HCT116 (cell line): ENCODE data around the gene ERBB2. TPM values are rescaled to one million over a fixed set of nuclear protein-coding genes. Genes with fewer than 3 reads are reported as not detected.

ENCODE experiments used
- ATAC-seq: fragments of 200-7000 bp; cut with Tn5 transposase; 2 replicates; pipeline ENCODE4 v1.9.1; 2020; ENCODE audit warnings: mild to moderate bottlenecking, moderate library complexity
- BruUV-seq: library from RNA; stranded (reverse); fragments of 400-500 nt; replicated peaks from 2 replicates; lab custom pipeline; 2021; lab: Mats Ljungman, UMichigan
- CTCF ChIA-PET: fragments of 300-600 bp; sonication (Branson Sonifier 250); formaldehyde crosslinking; loops from one replicate; lab custom pipeline; 2021; ENCODE audit warnings: antibody characterized with exemption; lab: Charles Lee
- POLR2A ChIA-PET: fragments of 300-600, 350-600 bp; sonication (Branson Sonifier 250); formaldehyde crosslinking; loops from one replicate; lab custom pipeline; 2021; ENCODE audit warnings: antibody characterized with exemption; lab: Charles Lee
- RAD21 ChIA-PET, 2 experiments: fragments of 300-600 bp; sonication (Branson Sonifier 250); formaldehyde crosslinking; loops; one replicate each; lab custom pipeline; 2023; ENCODE audit warnings: low total read pairs in 2 of 2; ENCODE audit not compliant: uncharacterized antibody in 2 of 2, unreplicated experiment in 2 of 2, low non-redundant PET in 1 of 2; lab: Charles Lee
- DNase-seq: peaks from one replicate; pipeline ENCODE4 v3.0.0-alpha.2; 2010; ENCODE audit warnings: low read depth, low spot score
- H2AFZ ChIP-seq: fragments of 200-600 bp; shearing (Covaris generic), sonication (generic); 2 replicates; pipeline ENCODE4 v1.6.1; 2017; ENCODE audit warnings: low read depth, mixed run types, mixed read lengths, antibody characterized with exemption, low read length; ENCODE audit not compliant: poor library complexity, severe bottlenecking
- H3K27ac ChIP-seq: 2 replicates; pipeline ENCODE4 v1.5.1; 2012; ENCODE audit warnings: low read depth, low read length
- H3K27me3 ChIP-seq: fragments of 200-600 bp; sonication (generic); 2 replicates; pipeline ENCODE4 v1.6.1; 2016; ENCODE audit warnings: mixed run types, low read length, mixed read lengths; ENCODE audit not compliant: insufficient read depth
- H3K36me3 ChIP-seq, 2 experiments: fragments of 200-500 bp in 1 of 2; fragments of 200-600 bp in 1 of 2; sonication (Bioruptor generic) in 1 of 2; sonication (generic) in 1 of 2; 2 replicates each; pipeline versions ENCODE4 v1.5.1 to v1.6.1; 2014 to 2016; ENCODE audit warnings: low read length in 2 of 2, inconsistent platforms in 1 of 2, mixed read lengths in 1 of 2, mixed run types in 1 of 2; ENCODE audit not compliant: insufficient read depth in 2 of 2, control insufficient read depth in 1 of 2
- H3K4me1 ChIP-seq, 2 experiments: fragments of 200-600 bp in 1 of 2; sonication (generic) in 1 of 2; 2 replicates each; pipeline versions ENCODE4 v1.5.1 to v1.6.1; 2012 to 2017; ENCODE audit warnings: low read length in 2 of 2, inconsistent platforms in 1 of 2, mild to moderate bottlenecking in 1 of 2, mixed read lengths in 1 of 2, mixed run types in 1 of 2, moderate library complexity in 1 of 2; ENCODE audit not compliant: insufficient read depth in 2 of 2, control insufficient read depth in 1 of 2
- H3K4me2 ChIP-seq: fragments of 200-600 bp; sonication (generic); 2 replicates; pipeline ENCODE4 v1.6.1; 2017; ENCODE audit warnings: mixed run types, low read length, mixed read lengths
- H3K4me3 ChIP-seq, 2 experiments: fragments of 200-600 bp in 1 of 2; sonication (generic) in 1 of 2; replicated peaks in 1 of 2; 2 replicates each; pipeline ENCODE4 v1.5.1; 2011 to 2016; ENCODE audit warnings: low read length in 2 of 2, control low read depth in 1 of 2, low read depth in 1 of 2, mild to moderate bottlenecking in 1 of 2, mixed read lengths in 1 of 2, mixed run types in 1 of 2
- H3K79me2 ChIP-seq: fragments of 200-600 bp; sonication (generic); 2 replicates; pipeline ENCODE4 v1.6.1; 2017; ENCODE audit warnings: mild to moderate bottlenecking, mixed run types, low read length, moderate library complexity, mixed read lengths; ENCODE audit not compliant: insufficient read depth
- H3K9ac ChIP-seq: fragments of 200-600 bp; sonication (generic); 2 replicates; pipeline ENCODE4 v1.6.1; 2016; ENCODE audit warnings: low read length, mixed read lengths
- H3K9me2 ChIP-seq: fragments of 200-600 bp; sonication (generic), shearing (Covaris generic); 2 replicates; pipeline ENCODE4 v1.6.1; 2017; ENCODE audit warnings: mixed run types, mild to moderate bottlenecking, moderate library complexity; ENCODE audit not compliant: insufficient read depth
- H3K9me3 ChIP-seq, 2 experiments: fragments of 200-500 bp in 1 of 2; fragments of 200-600 bp in 1 of 2; sonication (Bioruptor generic) in 1 of 2; sonication (generic) in 1 of 2; 2 replicates each; pipeline ENCODE4 v1.6.1; 2014 to 2017; ENCODE audit warnings: low read length in 2 of 2, mixed read lengths in 2 of 2, inconsistent platforms in 1 of 2, low read depth in 1 of 2, mild to moderate bottlenecking in 1 of 2, mixed run types in 1 of 2, moderate library complexity in 1 of 2; ENCODE audit not compliant: control insufficient read depth in 1 of 2, insufficient read depth in 1 of 2
- H4K20me1 ChIP-seq: fragments of 200-600 bp; sonication (generic), shearing (Covaris generic); 2 replicates; pipeline ENCODE4 v1.6.1; 2017; ENCODE audit warnings: mixed run types, mild to moderate bottlenecking, moderate library complexity; ENCODE audit not compliant: insufficient read depth
- ELF1 ChIP-seq: IDR thresholded peaks from 2 replicates; pipeline ENCODE4 v1.6.1; 2012; ENCODE audit warnings: low read depth, borderline replicate concordance
- FOSL1 ChIP-seq: IDR thresholded peaks from 2 replicates; pipeline ENCODE4 v1.6.1; 2012; ENCODE audit warnings: low read depth
- POLR2A ChIP-seq: IDR thresholded peaks from 2 replicates; pipeline ENCODE4 v1.7.0; 2011; ENCODE audit warnings: borderline replicate concordance; ENCODE audit not compliant: insufficient read depth, insufficient read length; ENCODE audit errors: extremely low read depth
- POLR2AphosphoS5 ChIP-seq: IDR thresholded peaks from 2 replicates; pipeline ENCODE4 v1.6.1; 2011; ENCODE audit warnings: mild to moderate bottlenecking, low read depth, low read length, moderate library complexity
- TCF7L2 ChIP-seq: IDR thresholded peaks from 2 replicates; pipeline ENCODE4 v1.7.0; 2011; ENCODE audit warnings: borderline replicate concordance, inconsistent platforms; ENCODE audit not compliant: insufficient read depth, insufficient read length; ENCODE audit errors: extremely low read depth
- ZFX ChIP-seq: fragments of 450-650 bp; IDR thresholded peaks from 2 replicates; pipeline ENCODE4 v1.6.1; 2017
- intact Hi-C: fragments of 100-400 bp; cut with micrococcal nuclease; formaldehyde crosslinking; loops from 2 replicates; pipeline ENCODE4 v1.10.0; 2022
- total RNA-seq: library from RNA; stranded (reverse); gene quantifications from one replicate; pipeline ENCODE4 v1.2.1, GENCODE V29; 2021; ENCODE audit not compliant: unreplicated experiment
- TF ChIP-seq, protein P1 (sequence below): IDR thresholded peaks from 2 replicates; pipeline ENCODE4 v1.6.1; 2012
- TF ChIP-seq, protein P2 (sequence below), 3 experiments: fragments of 200-600 bp in 1 of 3; sonication (generic) in 1 of 3; IDR thresholded peaks in 2 of 3; conservative IDR thresholded peaks in 1 of 3; 2 replicates each; pipeline ENCODE4 v1.5.1; 2012 to 2017; ENCODE audit warnings: low read depth in 2 of 3, low read length in 2 of 3, antibody characterized with exemption in 1 of 3, borderline replicate concordance in 1 of 3, control low read depth in 1 of 3, mild to moderate bottlenecking in 1 of 3, mixed read lengths in 1 of 3, mixed run types in 1 of 3, moderate library complexity in 1 of 3; ENCODE audit not compliant: insufficient read depth in 1 of 3

The ERBB2 gene
- total RNA-seq, 1 experiment from 2014 or later = 75.8 TPM

DNA sequence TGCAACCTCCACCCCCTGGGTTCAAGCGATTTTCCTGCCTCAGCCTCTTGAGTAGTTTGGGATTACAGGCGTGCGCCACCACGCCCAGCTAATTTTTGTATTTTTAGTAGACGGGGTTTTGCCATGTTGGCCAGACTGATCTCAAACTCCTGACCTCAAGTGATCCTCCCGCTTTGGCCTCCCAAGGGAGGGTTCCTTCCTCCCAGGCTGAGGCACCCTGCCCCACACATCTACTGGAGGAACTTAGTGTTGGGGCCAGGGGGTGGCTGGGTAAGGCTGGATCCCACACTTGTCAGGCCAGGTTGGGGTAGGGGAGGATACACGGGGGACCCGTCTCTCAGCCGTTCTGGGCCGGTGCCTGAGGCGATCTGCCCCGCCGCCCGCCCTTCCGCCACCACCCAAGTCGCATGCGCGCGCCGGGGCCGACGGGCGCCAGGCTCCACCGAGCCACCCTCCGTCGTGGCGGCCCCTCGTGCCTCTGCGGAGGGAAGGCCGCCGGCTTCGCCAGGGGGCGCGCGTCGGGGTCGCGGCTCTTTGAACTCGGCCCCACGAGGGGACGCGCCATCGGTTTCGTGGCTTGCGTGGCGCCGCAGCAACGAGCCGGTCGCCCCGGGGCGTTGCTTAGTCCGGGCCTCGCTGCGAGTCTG is 53.8 kb downstream of the ERBB2 start:
- Histone ChIP-seq H3K27me3 (no peaks in the 10 kb centered on the region), H3K9ac (peak overlapping the region; percentile 85), H2AFZ (peak overlapping the region; percentile 65), H3K4me3 (peak overlapping the region; percentile 54 to 65), H3K9me3 (no peaks in the 10 kb centered on the region), H4K20me1 (no peaks in the 10 kb centered on the region), H3K4me1 (peaks cover 33 to 55% of the 10 kb centered on the region in 2 experiments), H3K4me2 (peak overlapping the region; percentile 94), H3K27ac (peak overlapping the region; percentile 91), H3K36me3 (no peaks in the 10 kb centered on the region), H3K79me2 (no peaks in the 10 kb centered on the region), H3K9me2 (no peaks in the 10 kb centered on the region)
- ATAC-seq (peak; percentile 64), DNase-seq (no peak)
- peak; percentile 98 for TF ChIP-seq TCF7L2
- TF ChIP-seq ELF1 = no peak
- TF ChIP-seq POLR2AphosphoS5 = peak; percentile 57
- TF ChIP-seq, protein P1, sequence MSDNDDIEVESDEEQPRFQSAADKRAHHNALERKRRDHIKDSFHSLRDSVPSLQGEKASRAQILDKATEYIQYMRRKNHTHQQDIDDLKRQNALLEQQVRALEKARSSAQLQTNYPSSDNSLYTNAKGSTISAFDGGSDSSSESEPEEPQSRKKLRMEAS = peak; percentile 82; the same call in 1 of the 2 replicates
- TF ChIP-seq, protein P2, sequence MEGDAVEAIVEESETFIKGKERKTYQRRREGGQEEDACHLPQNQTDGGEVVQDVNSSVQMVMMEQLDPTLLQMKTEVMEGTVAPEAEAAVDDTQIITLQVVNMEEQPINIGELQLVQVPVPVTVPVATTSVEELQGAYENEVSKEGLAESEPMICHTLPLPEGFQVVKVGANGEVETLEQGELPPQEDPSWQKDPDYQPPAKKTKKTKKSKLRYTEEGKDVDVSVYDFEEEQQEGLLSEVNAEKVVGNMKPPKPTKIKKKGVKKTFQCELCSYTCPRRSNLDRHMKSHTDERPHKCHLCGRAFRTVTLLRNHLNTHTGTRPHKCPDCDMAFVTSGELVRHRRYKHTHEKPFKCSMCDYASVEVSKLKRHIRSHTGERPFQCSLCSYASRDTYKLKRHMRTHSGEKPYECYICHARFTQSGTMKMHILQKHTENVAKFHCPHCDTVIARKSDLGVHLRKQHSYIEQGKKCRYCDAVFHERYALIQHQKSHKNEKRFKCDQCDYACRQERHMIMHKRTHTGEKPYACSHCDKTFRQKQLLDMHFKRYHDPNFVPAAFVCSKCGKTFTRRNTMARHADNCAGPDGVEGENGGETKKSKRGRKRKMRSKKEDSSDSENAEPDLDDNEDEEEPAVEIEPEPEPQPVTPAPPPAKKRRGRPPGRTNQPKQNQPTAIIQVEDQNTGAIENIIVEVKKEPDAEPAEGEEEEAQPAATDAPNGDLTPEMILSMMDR (IDR thresholded peaks at IDR 0.05 in 2 of 3, conservative IDR thresholded peaks at IDR 0.05 in 1 of 3; ENCODE audit: borderline replicate concordance in 1 of 3, insufficient read depth in 1 of 3, low read depth in 2 of 3, low read length in 2 of 3) = no peak
- TF ChIP-seq POLR2A = no peak
- peak; percentile 90; the same call in 1 of the 2 replicates for TF ChIP-seq ZFX
- no peak for TF ChIP-seq FOSL1
- RAD21 ChIA-PET = interaction anchor here in 1 of 2 experiments (1.1 kb wide), 1 partner anchor 130 kb away, joined by 3 read pairs; no protein-coding TSS in a partner anchor
- BruUV-seq = no TSS peak
- intact Hi-C loops = loop anchor here (1.0 to 5.0 kb wide), 3 partner anchors 81 to 205 kb away; no protein-coding TSS in a partner anchor
- POLR2A ChIA-PET = no interaction called here
- CTCF ChIA-PET = interaction anchor here (1.1 to 2.1 kb wide), 5 partner anchors 14 to 132 kb away, joined by 3 to 14 read pairs (median 6); partner anchors contain the start of genes MIEN1 and PGAP3
